ENCODE data around the gene GPSM3.
A peak's percentile ranks its signal among the peaks of the same experiment; 100 is the strongest.
"Not testable (repeated sequence)": the region's sequence is repeated elsewhere in the genome, so short reads cannot be mapped to it uniquely, and the experiment has no call there.

The GPSM3 gene

GRCh38 chr6:32202186-32202585, 9.7 kb upstream of the GPSM3 start:
- DNase-seq (ENCODE audit: low read depth), result no peak

GRCh38 chr6:32200711-32201475, 8.4 kb upstream of the GPSM3 start:
- no peak for DNase-seq (ENCODE audit: low read depth)

GRCh38 chr6:32198866-32199265, 6.4 kb upstream of the GPSM3 start:
- DNase-seq (ENCODE audit: low read depth), result no peak

- no peak for DNase-seq (ENCODE audit: low read depth)
Measured at GRCh38 chr6:32198345-32198696, 5.9 kb upstream of the GPSM3 start.

- DNase-seq (ENCODE audit: low read depth), result no peak
Measured at GRCh38 chr6:32196682-32197616, 4.5 kb upstream of the GPSM3 start.

- peak; percentile 93 for DNase-seq (ENCODE audit: low read depth)
Measured at GRCh38 chr6:32195902-32196681, 3.6 kb upstream of the GPSM3 start.

GRCh38 chr6:32195652-32195901, 3.1 kb upstream of the GPSM3 start:
- peak; percentile 100 for DNase-seq (ENCODE audit: low read depth)

GRCh38 chr6:32194825-32195651, 2.6 kb upstream of the GPSM3 start:
- DNase-seq (ENCODE audit: low read depth), result peak; percentile 74

GRCh38 chr6:32194388-32194787, 1.9 kb upstream of the GPSM3 start:
- DNase-seq (ENCODE audit: low read depth), result no peak

- not testable (repeated sequence) for DNase-seq (ENCODE audit: low read depth)
Measured at GRCh38 chr6:32193096-32193495, 653 bp upstream of the GPSM3 start.

GRCh38 chr6:32191696-32192607, 491 bp downstream of the GPSM3 start:
- no peak for DNase-seq (ENCODE audit: low read depth)

GRCh38 chr6:32190911-32191677, 1.3 kb downstream of the GPSM3 start:
- no peak for DNase-seq (ENCODE audit: low read depth)

GRCh38 chr6:32190054-32190851, 2.2 kb downstream of the GPSM3 start, which contains the start of gene PBX2:
Gene PBX2, minus strand, starts transcription at chr6:32190202. Its CDS starts 287 bp downstream, at chr6:32189915.
- peak; percentile 89 for DNase-seq (ENCODE audit: low read depth)

GRCh38 chr6:32189742-32190053, 2.7 kb downstream of the GPSM3 start:
- no peak for DNase-seq (ENCODE audit: low read depth)

GRCh38 chr6:32189069-32189741, 3.2 kb downstream of the GPSM3 start:
- peak; percentile 25 for DNase-seq (ENCODE audit: low read depth)

GRCh38 chr6:32188381-32189068, 3.9 kb downstream of the GPSM3 start:
- DNase-seq (ENCODE audit: low read depth), result peak; percentile 12

GRCh38 chr6:32187725-32188380, 4.6 kb downstream of the GPSM3 start:
- DNase-seq (ENCODE audit: low read depth), result not testable (repeated sequence)
